Karpas-422 (cell line): ENCODE results near the gene ZNF433. TPM values are rescaled to one million over a fixed set of nuclear protein-coding genes. Genes with fewer than 3 reads are reported as not detected.
A peak's percentile ranks its signal among the peaks of the same experiment; 100 is the strongest.
"Not testable (repeated sequence)": the region's sequence is repeated elsewhere in the genome, so short reads cannot be mapped to it uniquely, and the experiment has no call there.

Experiments used
- DNase-seq: peaks from one replicate; pipeline ENCODE4 v3.0.0-alpha.2; 2015
- H2AFZ ChIP-seq: fragments of 200-600 bp; sonication (generic); 2 replicates; pipeline ENCODE4 v1.6.1; 2014; ENCODE audit warnings: antibody characterized with exemption, low read length, mixed read lengths
- H3K27ac ChIP-seq: fragments of 200-600 bp; sonication (generic); 2 replicates; pipeline ENCODE4 v1.5.1; 2014; ENCODE audit warnings: mild to moderate bottlenecking, low read length, moderate library complexity
- H3K27me3 ChIP-seq: fragments of 200-600 bp; sonication (generic); 2 replicates; pipeline ENCODE4 v1.6.1; 2014; ENCODE audit warnings: low read length, mixed read lengths
- H3K36me3 ChIP-seq: fragments of 200-600 bp; sonication (generic); 2 replicates; pipeline ENCODE4 v1.6.1; 2014; ENCODE audit warnings: low read length, mixed read lengths; ENCODE audit not compliant: insufficient read depth
- H3K4me1 ChIP-seq: fragments of 200-600 bp; sonication (generic); 2 replicates; pipeline ENCODE4 v1.6.1; 2014; ENCODE audit warnings: mild to moderate bottlenecking, low read length, mixed read lengths
- H3K4me2 ChIP-seq: fragments of 200-600 bp; sonication (generic); 2 replicates; pipeline ENCODE4 v1.6.1; 2014; ENCODE audit warnings: low read length, low read depth, mild to moderate bottlenecking; ENCODE audit not compliant: poor library complexity, severe bottlenecking
- H3K4me3 ChIP-seq: fragments of 200-600 bp; sonication (generic); 2 replicates; pipeline ENCODE4 v1.5.1; 2014; ENCODE audit warnings: mild to moderate bottlenecking, antibody characterized with exemption, low read length, mixed read lengths
- H3K79me2 ChIP-seq: fragments of 200-600 bp; sonication (generic); 2 replicates; pipeline ENCODE4 v1.6.1; 2014; ENCODE audit warnings: mild to moderate bottlenecking, low read length, mixed read lengths
- H3K9ac ChIP-seq: fragments of 200-600 bp; sonication (generic); 2 replicates; pipeline ENCODE4 v1.6.0; 2014; ENCODE audit warnings: low read length
- H3K9me2 ChIP-seq: fragments of 200-600 bp; sonication (generic), shearing (Covaris generic); replicated peaks from 2 replicates; pipeline ENCODE4 v1.6.0; 2014; ENCODE audit warnings: mild to moderate bottlenecking, low read length, moderate library complexity; ENCODE audit not compliant: insufficient read depth
- H3K9me3 ChIP-seq: fragments of 300-700, 200-600 bp; sonication (generic); 2 replicates; pipeline ENCODE4 v1.6.1; 2014; ENCODE audit warnings: low read length, mixed read lengths
- H4K20me1 ChIP-seq: fragments of 200-600 bp; sonication (generic); 2 replicates; pipeline ENCODE4 v1.6.1; 2014; ENCODE audit warnings: mild to moderate bottlenecking, antibody characterized with exemption, low read length, low read depth; ENCODE audit not compliant: insufficient read depth
- total RNA-seq: library from RNA; depleted of rRNA; stranded (reverse); fragments of >200 nt; shearing (Covaris generic); gene quantifications from 2 replicates; pipeline ENCODE4 v1.2.3, GENCODE V29; 2014; ENCODE audit warnings: low replicate concordance; rRNA removed

The ZNF433 gene
- 4.4 and 6.0 TPM in 2 replicates for total RNA-seq

DNA sequence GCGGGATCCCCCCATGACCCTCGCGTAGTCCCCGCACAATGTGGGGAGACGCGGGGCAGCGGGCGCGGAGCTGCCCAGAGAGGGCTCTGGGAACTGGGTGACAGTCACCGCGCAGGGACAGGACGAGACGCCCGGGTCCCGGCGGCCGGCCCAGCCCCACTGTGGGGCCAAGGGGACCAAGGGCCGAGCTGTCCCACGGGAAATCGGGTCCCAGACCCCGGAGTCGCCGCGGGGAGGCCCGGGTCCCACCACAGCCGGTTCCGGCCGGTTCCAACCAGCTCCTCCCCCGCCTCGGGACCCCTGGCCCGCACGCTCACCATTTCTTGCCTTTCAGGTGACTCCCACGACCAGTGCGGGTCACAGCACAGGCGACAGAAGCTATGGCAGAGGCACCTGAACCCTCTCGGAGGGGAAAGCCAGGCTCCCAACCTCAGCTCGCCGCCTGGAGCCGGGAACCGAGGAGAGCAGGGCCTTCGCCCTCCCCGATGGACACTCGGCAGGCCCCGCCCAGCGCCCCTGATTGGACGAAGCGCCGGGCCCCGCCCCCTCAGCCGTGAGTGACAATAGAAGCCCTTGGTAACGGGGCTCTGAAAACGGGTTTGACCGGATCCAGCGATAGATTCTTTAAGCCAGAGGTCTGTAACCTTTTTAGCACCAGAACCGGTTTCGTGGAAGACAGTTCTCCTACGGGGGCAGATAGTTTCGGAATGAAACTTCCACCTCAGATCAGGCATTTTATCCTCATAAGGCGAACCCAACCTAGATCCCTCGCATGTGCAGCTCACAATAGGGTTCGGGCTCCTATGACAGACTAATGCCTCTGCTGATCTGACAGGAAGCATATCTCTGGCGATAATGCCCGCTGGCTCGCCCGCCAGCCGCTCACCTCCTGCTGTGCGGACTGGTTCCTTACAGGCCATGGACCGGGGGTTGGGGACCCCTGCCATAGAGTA is at the start of gene ZNF433:
ZNF433 (minus strand) TSS at position 460 of the 953 bp plus-strand sequence; CDS start at position 320, 140 bp downstream.
- Histone ChIP-seq H3K27ac (no peak within 1 kb of the TSS), H2AFZ (peak within 1 kb of the TSS; percentile 85), H3K4me2 (peak within 1 kb of the TSS; percentile 75), H3K9ac (peak within 1 kb of the TSS; percentile 81), H3K4me1 (peaks cover 28% of the 10 kb centered on the region), H3K27me3 (no peaks in the 10 kb centered on the region), H4K20me1 (no peaks in the 10 kb centered on the region), H3K36me3 (no peaks in the 10 kb centered on the region), H3K9me2 (no peaks in the 10 kb centered on the region), H3K79me2 (peaks cover 10% of the 10 kb centered on the region), H3K4me3 (peak within 1 kb of the TSS; percentile 86), H3K9me3 (no peaks in the 10 kb centered on the region)
- peak; percentile 95 for DNase-seq

DNA sequence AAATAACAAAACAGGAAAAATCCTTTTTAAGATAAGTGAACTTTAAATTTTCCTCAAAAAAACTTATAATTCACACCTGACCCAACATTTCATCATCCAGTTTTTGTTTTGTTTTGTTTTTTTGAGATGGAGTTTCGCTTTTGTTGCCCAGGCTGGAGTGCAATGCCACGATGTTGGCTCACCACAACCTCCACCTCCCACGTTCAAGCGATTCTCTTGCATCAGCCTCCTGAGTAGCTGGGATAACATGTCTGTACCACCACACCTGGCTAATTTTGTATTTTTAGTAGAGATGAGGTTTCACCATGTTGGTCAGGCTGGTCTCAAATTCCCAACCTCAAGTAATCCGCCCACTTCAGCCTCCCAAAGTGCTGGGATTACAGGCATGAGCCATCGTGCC is 47.9 kb upstream of the ZNF433 start:
- H3K27ac ChIP-seq, H2AFZ ChIP-seq, H3K27me3 ChIP-seq, H3K9ac ChIP-seq, H3K4me1 ChIP-seq, H3K9me2 ChIP-seq, H3K4me3 ChIP-seq, DNase-seq, H3K36me3 ChIP-seq, H3K4me2 ChIP-seq, H4K20me1 ChIP-seq, H3K79me2 ChIP-seq: not testable (repeated sequence)
- peaks cover 13% of the 10 kb centered on the region for H3K9me3 ChIP-seq

DNA sequence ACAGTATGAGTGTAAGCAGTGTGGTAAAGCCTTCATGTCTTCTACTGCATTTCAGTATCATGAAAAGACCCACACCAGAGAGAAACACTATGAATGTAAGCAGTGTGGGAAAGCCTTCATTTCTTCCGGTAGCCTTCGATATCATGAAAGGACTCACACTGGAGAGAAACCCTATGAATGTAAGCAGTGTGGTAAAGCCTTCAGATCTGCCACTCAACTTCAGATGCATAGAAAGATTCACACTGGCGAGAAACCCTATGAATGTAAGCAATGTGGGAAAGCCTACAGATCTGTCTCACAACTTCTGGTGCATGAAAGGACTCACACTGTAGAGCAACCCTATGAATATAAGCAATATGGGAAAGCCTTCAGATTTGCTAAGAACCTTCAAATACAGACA is 41.9 kb upstream of the ZNF433 start:
- Histone ChIP-seq H3K4me1 (no peaks in the 10 kb centered on the region), H3K4me2 (no peak overlapping the region), H3K4me3 (no peak overlapping the region), H3K79me2 (no peaks in the 10 kb centered on the region; the same call in 1 of the 2 replicates), H2AFZ (no peak overlapping the region), H3K27ac (no peak overlapping the region), H3K36me3 (peaks cover 54% of the 10 kb centered on the region), H3K9me2 (no peaks in the 10 kb centered on the region), H3K9me3 (peaks cover 57% of the 10 kb centered on the region), H3K9ac (no peak overlapping the region), H4K20me1 (no peaks in the 10 kb centered on the region), H3K27me3 (no peaks in the 10 kb centered on the region)
- no peak for DNase-seq

DNA sequence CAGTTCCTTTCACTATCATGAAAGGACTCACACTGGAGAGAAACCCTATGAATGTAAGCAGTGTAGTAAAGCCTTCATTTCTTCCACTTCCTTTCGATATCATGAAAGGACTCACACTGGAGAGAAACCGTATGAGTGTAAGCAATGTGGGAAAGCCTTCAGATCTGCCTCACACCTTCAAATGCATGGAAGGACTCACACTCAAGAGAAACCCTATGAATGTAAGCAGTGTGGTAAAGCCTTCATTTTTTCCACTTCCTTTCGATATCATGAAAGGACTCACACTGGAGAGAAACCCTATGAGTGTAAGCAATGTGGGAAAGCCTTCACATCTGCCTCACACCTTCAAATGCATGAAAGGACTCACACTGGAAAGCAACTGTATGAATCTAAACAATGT is 40.9 kb upstream of the ZNF433 start:
- H3K27ac ChIP-seq, H2AFZ ChIP-seq, H3K4me3 ChIP-seq, H3K4me2 ChIP-seq, H3K79me2 ChIP-seq, H4K20me1 ChIP-seq, H3K9ac ChIP-seq, H3K4me1 ChIP-seq, H3K27me3 ChIP-seq, H3K9me2 ChIP-seq, DNase-seq: not testable (repeated sequence)
- H3K36me3 ChIP-seq: peaks cover 54% of the 10 kb centered on the region
- H3K9me3 ChIP-seq: peaks cover 64% of the 10 kb centered on the region

DNA sequence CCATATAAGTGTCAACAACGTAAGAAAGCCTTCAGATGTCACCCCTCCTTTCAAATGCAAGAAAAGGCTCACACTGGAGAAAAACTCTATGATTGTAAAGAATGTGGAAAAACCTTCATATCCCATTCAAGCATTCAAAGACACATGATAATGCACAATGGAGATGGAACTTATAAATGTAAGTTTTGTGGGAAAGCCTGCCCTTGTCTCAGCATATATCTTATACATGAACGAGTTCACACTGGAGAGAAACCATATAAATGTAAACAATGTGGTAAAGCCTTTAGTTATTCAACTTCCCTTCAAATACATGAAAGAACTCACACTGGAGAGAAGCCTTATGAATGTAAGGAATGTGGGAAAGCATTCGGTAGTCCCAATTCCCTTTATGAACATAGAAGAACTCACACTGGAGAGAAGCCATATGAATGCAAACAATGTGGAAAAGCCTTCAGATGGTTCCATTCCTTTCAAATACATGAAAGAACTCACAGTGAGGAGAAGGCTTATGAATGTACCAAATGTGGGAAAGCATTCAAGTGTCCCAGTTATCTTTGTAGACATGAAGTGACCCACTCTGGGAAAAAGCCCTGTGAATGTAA is 40.2 kb upstream of the ZNF433 start:
- H3K9me2 ChIP-seq: no peaks in the 10 kb centered on the region
- H3K9me3 ChIP-seq: peaks cover 60% of the 10 kb centered on the region
- H3K4me2 ChIP-seq: no peak overlapping the region
- H3K4me1 ChIP-seq: no peaks in the 10 kb centered on the region
- H2AFZ ChIP-seq: no peak overlapping the region
- no peak overlapping the region for H3K9ac ChIP-seq
- peaks cover 11% of the 10 kb centered on the region for H3K79me2 ChIP-seq
- no peak overlapping the region for H3K4me3 ChIP-seq
- no peak for DNase-seq
- H3K36me3 ChIP-seq: peaks cover 58% of the 10 kb centered on the region
- H4K20me1 ChIP-seq: no peaks in the 10 kb centered on the region
- no peak overlapping the region for H3K27ac ChIP-seq
- H3K27me3 ChIP-seq: no peaks in the 10 kb centered on the region

DNA sequence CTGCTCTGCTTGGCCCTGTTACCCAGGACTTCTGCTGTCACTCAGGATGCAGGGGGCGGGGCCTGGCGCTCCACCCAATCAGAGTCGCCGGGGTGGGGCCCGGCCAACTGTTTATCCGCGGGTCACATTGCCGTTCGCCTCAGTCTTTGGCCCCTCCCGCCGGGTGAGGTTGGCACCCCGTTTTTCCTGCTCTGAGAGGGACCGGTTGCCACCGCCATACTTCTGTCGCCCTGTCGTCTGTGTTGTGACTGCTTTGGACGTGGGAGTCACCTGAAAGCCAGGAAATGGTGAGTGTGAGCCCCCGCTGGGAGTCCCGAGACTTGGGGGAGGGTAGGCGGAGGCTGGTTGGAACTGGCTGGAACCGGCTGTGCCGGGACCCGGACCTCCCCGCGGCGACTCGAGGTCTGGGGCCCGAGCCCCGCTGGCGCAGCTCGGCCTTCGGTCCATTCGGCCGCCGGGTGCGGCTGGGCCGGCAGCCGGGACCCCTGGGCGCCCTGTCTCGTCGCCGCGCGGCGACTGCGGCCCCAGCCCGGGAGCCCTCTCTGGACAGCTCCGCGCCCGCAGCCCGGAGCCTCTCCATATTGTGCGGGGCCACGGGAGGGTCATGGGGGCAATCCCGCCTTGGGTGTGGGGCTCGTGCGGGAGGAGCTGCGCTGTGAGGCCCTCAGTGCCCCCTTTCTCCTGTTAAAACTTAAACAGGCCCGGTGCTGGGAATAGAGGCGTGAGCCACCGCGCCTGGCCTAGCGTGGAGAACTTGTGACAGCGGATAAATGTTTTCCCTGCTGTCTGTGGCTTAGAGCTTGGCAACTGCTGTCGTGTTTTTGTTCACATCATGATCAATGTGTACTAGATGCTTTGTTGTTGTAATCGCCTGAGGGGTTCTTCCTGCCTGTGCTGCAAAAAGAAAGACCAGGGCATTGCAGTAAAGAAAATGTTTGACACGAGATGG is 29.4 kb upstream of the ZNF433 start, which contains the start of gene ZNF844:
ZNF844 (plus strand) TSS at position 142 of the 949 bp plus-strand sequence; CDS start at position 285, 143 bp downstream.
- DNase-seq: peak; percentile 97
- Histone ChIP-seq H4K20me1 (no peaks in the 10 kb centered on the region), H3K9ac (peak within 1 kb of the TSS; percentile 90), H3K27me3 (no peaks in the 10 kb centered on the region), H2AFZ (peak within 1 kb of the TSS; percentile 90), H3K4me3 (peak within 1 kb of the TSS; percentile 89), H3K36me3 (peaks cover 3% of the 10 kb centered on the region; the same call in 1 of the 2 replicates), H3K79me2 (peaks cover 28% of the 10 kb centered on the region), H3K9me3 (no peaks in the 10 kb centered on the region; the same call in 1 of the 2 replicates), H3K27ac (0 out of 2 replicates have a peak within 1 kb of the TSS, but pooled peaks have one; percentile 4), H3K4me1 (peaks cover 8% of the 10 kb centered on the region), H3K9me2 (no peaks in the 10 kb centered on the region), H3K4me2 (peak within 1 kb of the TSS; percentile 88)

DNA sequence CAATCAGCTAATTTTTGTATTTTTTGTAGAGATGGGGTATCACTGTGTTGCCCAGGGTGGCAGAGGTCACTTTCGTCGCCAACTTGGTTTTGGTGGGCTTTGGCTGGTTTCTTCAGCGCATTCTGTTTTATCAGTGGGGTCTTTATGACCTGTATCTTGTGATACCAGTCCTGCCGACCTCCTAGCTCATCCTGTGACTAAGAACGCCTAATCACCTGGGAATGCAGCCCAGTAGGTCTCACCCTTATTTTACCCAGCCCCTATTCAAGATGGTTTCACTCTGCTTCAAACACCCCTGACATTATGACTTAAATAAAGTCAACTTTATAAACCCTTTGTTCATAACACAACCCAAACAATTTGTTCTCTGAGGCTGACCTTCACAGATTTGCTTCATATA is 20.3 kb upstream of the ZNF433 start:
- H3K36me3 ChIP-seq: no peaks in the 10 kb centered on the region
- no peaks in the 10 kb centered on the region for H4K20me1 ChIP-seq
- no peaks in the 10 kb centered on the region for H3K9me2 ChIP-seq
- H3K4me2 ChIP-seq: no peak overlapping the region
- H3K9ac ChIP-seq: no peak overlapping the region
- H3K27ac ChIP-seq: no peak overlapping the region
- H3K9me3 ChIP-seq: no peaks in the 10 kb centered on the region
- H3K4me1 ChIP-seq: peaks cover 11% of the 10 kb centered on the region
- DNase-seq: no peak
- no peak overlapping the region for H2AFZ ChIP-seq
- no peaks in the 10 kb centered on the region for H3K27me3 ChIP-seq
- no peak overlapping the region for H3K4me3 ChIP-seq
- H3K79me2 ChIP-seq: no peaks in the 10 kb centered on the region
